Neural progenitor cell (in vitro differentiated cells): ENCODE data around the gene IFI27L2.

Source experiments
- CTCF ChIP-seq: fragments of 200-600 bp; sonication (generic); IDR thresholded peaks from 2 replicates; pipeline ENCODE4 v1.5.1; 2017; ENCODE audit warnings: antibody characterized with exemption, mild to moderate bottlenecking
- EZH2 ChIP-seq: fragments of 200-600 bp; sonication (generic); IDR thresholded peaks from 2 replicates; pipeline ENCODE4 v1.6.1; 2017; ENCODE audit warnings: antibody characterized with exemption, mild to moderate bottlenecking, moderate library complexity
- EZH2phosphoT487 ChIP-seq: fragments of 200-600 bp; sonication (generic); IDR thresholded peaks from 2 replicates; pipeline ENCODE4 v1.6.1; 2017; ENCODE audit warnings: antibody characterized with exemption

GRCh38 chr14:94153750-94154342, 24.4 kb upstream of the IFI27L2 start:
- no peak for TF ChIP-seq CTCF
- no peak for TF ChIP-seq EZH2phosphoT487
- TF ChIP-seq EZH2 = no peak
